ENCODE data around the gene ETHE1. TPM values are rescaled to one million over a fixed set of nuclear protein-coding genes. Genes with fewer than 3 reads are reported as not detected.
"Not testable (repeated sequence)": the region's sequence is repeated elsewhere in the genome, so short reads cannot be mapped to it uniquely, and the experiment has no call there.

The ETHE1 gene
- total RNA-seq, 4 donors from 2014 or later: 33.3 to 55.9 (median 52.3) TPM

DNA sequence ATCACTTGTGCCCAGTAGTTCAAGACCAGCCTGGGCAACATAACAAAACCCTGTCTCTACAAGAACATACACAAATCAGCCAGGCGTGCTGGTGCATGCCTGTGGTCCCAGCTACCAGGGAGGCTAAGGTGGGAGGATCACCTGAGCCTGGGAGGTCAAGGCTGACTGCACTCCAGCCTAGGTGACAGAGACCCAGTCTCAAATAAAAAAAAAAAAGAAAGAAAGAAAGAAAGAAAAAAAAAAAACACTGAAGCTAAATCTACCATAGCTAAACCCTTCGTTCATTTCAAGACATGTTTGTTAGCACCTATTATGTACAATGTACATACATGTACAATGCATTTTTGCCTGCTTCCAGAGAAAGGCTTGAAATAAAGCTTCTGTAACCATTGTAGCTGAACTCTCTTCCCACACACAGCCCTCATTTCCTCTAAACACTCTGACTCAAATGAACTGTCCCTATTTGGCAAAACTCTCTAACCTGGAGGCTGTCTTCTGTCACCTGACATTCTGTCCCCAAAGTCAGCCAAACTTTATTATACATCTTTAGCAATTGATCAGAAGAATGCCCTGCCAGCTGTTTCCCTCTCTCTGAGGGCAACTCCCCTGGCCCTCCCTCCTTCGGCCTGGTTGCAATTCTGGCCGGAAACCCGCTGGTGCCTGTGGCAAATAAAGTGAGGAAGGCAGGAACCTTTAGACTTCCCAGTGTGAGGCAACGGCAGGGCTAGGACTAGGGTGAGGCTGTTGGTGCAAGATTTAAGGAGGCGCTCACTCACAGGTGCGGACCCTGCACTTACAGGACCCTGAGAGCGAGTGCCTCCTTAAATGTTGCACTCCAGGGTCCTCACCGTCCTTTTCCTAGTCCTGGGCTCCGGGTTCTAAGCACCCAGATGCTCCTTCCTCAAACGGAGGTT, 1.8 kb downstream of the ETHE1 start:
- 0 to 27% methylated on average over 1 to 2 of the region's 12 CpGs for WGBS, 2 donors (ENCODE audit: low coverage in 1 of 2)
- ATAC-seq: peak; percentile 54
- TF ChIP-seq EP300 (IDR thresholded peaks at IDR 0.05) (no peak), POLR2A (IDR thresholded peaks at IDR 0.05) (no peak), POLR2AphosphoS5 (IDR thresholded peaks at IDR 0.05) (peak; percentile 43)
- TF ChIP-seq, protein P1, sequence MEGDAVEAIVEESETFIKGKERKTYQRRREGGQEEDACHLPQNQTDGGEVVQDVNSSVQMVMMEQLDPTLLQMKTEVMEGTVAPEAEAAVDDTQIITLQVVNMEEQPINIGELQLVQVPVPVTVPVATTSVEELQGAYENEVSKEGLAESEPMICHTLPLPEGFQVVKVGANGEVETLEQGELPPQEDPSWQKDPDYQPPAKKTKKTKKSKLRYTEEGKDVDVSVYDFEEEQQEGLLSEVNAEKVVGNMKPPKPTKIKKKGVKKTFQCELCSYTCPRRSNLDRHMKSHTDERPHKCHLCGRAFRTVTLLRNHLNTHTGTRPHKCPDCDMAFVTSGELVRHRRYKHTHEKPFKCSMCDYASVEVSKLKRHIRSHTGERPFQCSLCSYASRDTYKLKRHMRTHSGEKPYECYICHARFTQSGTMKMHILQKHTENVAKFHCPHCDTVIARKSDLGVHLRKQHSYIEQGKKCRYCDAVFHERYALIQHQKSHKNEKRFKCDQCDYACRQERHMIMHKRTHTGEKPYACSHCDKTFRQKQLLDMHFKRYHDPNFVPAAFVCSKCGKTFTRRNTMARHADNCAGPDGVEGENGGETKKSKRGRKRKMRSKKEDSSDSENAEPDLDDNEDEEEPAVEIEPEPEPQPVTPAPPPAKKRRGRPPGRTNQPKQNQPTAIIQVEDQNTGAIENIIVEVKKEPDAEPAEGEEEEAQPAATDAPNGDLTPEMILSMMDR (IDR thresholded peaks at IDR 0.05): no peak
- Histone ChIP-seq H3K4me1 (peaks cover 0 to 48% (median 11%) of the 10 kb centered on the region in 3 donors), H3K27ac (peak overlapping the region; percentile 1 to 90 (median 89)), H3K36me3 (peaks cover 0 to 6% of the 10 kb centered on the region in 2 donors), H3K9me3 (no peaks in the 10 kb centered on the region), H3K4me3 (peak overlapping the region; percentile 79 to 91), H3K27me3 (no peaks in the 10 kb centered on the region)

DNA sequence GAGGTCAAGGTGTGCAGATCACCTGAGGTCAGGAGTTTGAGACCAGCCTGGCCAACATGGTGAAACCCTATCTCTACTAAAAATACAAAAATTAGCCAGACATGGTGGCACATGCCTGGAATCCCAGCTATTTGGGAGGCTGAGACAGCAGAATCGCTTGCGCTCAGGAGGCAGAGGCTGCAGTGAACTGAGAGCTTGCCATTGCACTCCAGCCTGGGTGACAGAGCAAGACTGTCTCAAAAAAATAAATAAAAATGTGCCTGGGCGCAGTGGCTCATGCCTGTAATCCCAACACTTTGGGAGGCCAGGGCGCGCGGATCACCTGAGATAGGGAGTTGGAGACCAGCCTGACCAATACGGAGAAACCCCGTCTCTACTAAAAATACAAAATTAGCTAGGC, 3.3 kb downstream of the ETHE1 start:
- WGBS, 2 donors (ENCODE audit: low coverage in 1 of 2): 96 to 100% methylated on average over 4 to 6 of the region's 8 CpGs
- H3K36me3 ChIP-seq, H3K27me3 ChIP-seq, H3K27ac ChIP-seq, ATAC-seq, H3K4me3 ChIP-seq, H3K9me3 ChIP-seq: not testable (repeated sequence)
- peaks cover 0 to 57% (median 11%) of the 10 kb centered on the region in 3 donors for H3K4me1 ChIP-seq

DNA sequence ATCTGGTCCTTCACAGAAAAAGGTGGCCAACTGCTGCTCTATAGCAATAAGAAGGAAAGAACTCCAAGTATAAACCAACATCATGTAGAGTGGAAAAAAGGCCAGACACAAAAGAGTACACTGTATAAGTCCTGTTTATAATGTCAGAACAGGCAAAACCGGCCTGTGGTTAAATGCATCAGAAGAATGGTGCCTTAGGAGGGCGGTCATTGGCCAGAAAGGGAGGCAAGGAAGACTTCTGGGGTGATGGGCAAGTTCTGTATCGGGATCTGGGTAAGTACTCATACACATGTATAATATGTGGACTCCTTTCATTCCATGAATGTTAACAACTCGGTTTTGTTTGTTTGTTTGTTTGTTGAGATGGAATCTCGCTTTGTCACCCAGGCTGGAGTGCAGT, 4.1 kb downstream of the ETHE1 start:
- peaks cover 0 to 6% of the 10 kb centered on the region in 2 donors for H3K36me3 ChIP-seq
- no peaks in the 10 kb centered on the region for H3K9me3 ChIP-seq
- H3K27me3 ChIP-seq: no peaks in the 10 kb centered on the region
- WGBS, 2 donors (ENCODE audit: low coverage in 1 of 2): 73 to 81% methylated on average over 5 of the region's 5 CpGs
- H3K4me1 ChIP-seq: peaks cover 0 to 53% (median 11%) of the 10 kb centered on the region in 3 donors
- no peak overlapping the region for H3K27ac ChIP-seq
- H3K4me3 ChIP-seq: no peak overlapping the region
- ATAC-seq: no peak
- TF ChIP-seq POLR2AphosphoS5 (IDR thresholded peaks at IDR 0.05): no peak
- TF ChIP-seq EP300 (IDR thresholded peaks at IDR 0.05): no peak
- TF ChIP-seq POLR2A (IDR thresholded peaks at IDR 0.05): no peak
- TF ChIP-seq, protein P1 (IDR thresholded peaks at IDR 0.05): no peak

DNA sequence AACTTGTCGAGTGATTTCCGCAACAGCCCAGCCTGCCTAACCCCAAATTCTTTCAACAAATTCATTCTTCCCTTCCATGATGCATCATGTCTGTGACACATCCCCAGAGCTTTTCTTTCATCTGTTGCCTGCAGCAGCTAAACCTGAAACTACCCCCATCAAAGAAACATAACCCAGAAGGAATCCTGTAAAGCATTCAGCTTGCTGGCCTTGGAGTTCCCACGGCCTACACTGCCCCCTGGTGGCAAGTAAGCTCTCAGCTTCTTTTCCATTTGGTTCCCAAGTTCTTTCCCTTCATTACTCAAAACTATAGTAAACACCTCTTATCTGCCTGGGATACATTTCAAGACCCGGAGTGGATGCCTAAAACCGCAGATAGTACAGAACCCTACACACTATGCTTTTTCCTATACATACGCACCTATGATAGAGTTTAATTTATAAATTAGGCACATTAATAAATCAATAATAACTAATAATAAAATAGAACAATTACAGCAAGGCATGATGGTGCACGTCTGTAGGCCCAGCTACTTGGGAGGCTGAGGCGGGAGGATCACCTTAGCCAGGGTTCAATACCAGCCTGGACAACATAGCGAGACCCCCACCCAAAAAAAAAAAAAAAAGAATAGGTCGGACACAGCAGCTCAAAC, 7.4 kb downstream of the ETHE1 start:
- no peak overlapping the region for H3K4me3 ChIP-seq
- H3K9me3 ChIP-seq: no peaks in the 10 kb centered on the region
- WGBS, 2 donors (ENCODE audit: low coverage in 1 of 2): 40 to 61% methylated on average over 7 to 9 of the region's 10 CpGs
- H3K27me3 ChIP-seq: no peaks in the 10 kb centered on the region
- no peak overlapping the region for H3K27ac ChIP-seq
- TF ChIP-seq, protein P1 (IDR thresholded peaks at IDR 0.05): peak; percentile 87 to 91 (median 88)
- no peak for TF ChIP-seq EP300 (IDR thresholded peaks at IDR 0.05)
- TF ChIP-seq POLR2AphosphoS5 (IDR thresholded peaks at IDR 0.05): peak; percentile 12
- TF ChIP-seq POLR2A (IDR thresholded peaks at IDR 0.05): no peak
- H3K4me1 ChIP-seq: peaks cover 0 to 25% (median 0%) of the 10 kb centered on the region in 3 donors
- peak; percentile 66 for ATAC-seq
- H3K36me3 ChIP-seq: peaks cover 0 to 6% of the 10 kb centered on the region in 2 donors

DNA sequence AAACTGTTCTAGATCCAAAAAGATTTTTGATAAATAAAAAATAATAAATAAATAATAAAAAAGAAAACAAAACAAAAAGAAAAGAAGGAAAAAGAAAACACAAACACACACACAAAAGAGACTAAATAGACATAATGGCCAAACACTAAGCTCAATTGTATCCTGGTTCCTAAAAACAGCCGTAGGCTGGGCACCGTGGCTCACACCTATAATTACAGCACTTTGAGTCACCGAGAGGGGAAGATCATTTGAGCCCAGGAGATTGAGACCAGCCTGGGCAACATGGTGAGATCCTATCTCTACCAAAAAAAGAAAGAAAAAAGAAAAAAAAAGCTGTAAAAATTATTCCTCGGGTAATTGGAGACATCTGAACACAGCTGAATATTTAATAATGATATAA, 8.9 kb downstream of the ETHE1 start:
- ATAC-seq: no peak
- Histone ChIP-seq H3K27ac (no peak overlapping the region), H3K27me3 (no peaks in the 10 kb centered on the region), H3K36me3 (peaks cover 0 to 6% of the 10 kb centered on the region in 2 donors), H3K4me3 (no peak overlapping the region), H3K4me1 (peaks cover 0 to 10% (median 0%) of the 10 kb centered on the region in 3 donors), H3K9me3 (no peaks in the 10 kb centered on the region)
- TF ChIP-seq EP300 (IDR thresholded peaks at IDR 0.05): no peak
- TF ChIP-seq POLR2A (IDR thresholded peaks at IDR 0.05): no peak
- TF ChIP-seq, protein P1 (IDR thresholded peaks at IDR 0.05): no peak
- TF ChIP-seq POLR2AphosphoS5 (IDR thresholded peaks at IDR 0.05): no peak
- WGBS, 2 donors (ENCODE audit: low coverage in 1 of 2): 84 to 95% methylated on average over 3 of the region's 4 CpGs

DNA sequence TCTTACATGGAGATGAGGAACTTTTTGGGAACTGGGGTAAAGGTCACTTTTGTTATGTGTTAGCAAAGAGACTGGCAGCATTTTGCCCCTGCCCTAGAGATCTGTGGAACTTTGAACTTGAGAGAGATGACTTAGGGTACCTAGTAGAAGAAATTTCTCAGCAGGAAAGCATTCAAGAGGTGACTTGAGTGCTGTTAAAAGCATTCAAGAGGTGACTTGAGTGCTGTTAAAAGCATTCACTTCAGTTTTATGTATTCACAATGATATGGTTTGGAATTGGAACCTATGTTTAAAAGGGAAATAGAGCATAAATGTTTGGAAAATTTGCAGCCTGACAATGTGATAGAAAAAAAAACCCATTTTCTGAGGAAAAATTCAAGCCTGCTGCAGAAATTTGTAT, 14.6 kb downstream of the ETHE1 start:
- ATAC-seq, H3K9me3 ChIP-seq, H3K27me3 ChIP-seq, H3K4me3 ChIP-seq, H3K4me1 ChIP-seq, H3K27ac ChIP-seq: not testable (repeated sequence)
- peaks cover 0 to 39% of the 10 kb centered on the region in 2 donors for H3K36me3 ChIP-seq
